ENCODE data around the gene ENTHD1.
A peak's percentile ranks its signal among the peaks of the same experiment; 100 is the strongest.

ENTHD1 gene

GRCh38 chr22:39932918-39933649 lies 39.5 kb upstream of the ENTHD1 start:
- Histone ChIP-seq H3K27me3 (ENCODE audit: low read length) (no peaks in the 10 kb centered on the region), H3K79me2 (ENCODE audit: insufficient read depth, low read length) (no peaks in the 10 kb centered on the region), H3K4me3 (ENCODE audit: insufficient read depth, low read length, poor library complexity, severe bottlenecking) (no peak overlapping the region), H4K20me1 (ENCODE audit: low read depth, low read length) (no peaks in the 10 kb centered on the region), H3K4me2 (ENCODE audit: low read depth, low read length, poor library complexity, severe bottlenecking) (no peak overlapping the region), H3K27ac (ENCODE audit: low read depth, low read length) (no peak overlapping the region), H2AFZ (ENCODE audit: low read depth, low read length, severe bottlenecking) (no peak overlapping the region), H3K9me2 (replicated peaks; ENCODE audit: insufficient read depth, low read length) (no peaks in the 10 kb centered on the region), H3K36me3 (ENCODE audit: low read length) (no peaks in the 10 kb centered on the region), H3F3A (ENCODE audit: insufficient read depth) (no peaks in the 10 kb centered on the region), H3K9me3 (ENCODE audit: insufficient read depth, low read length) (no peaks in the 10 kb centered on the region), H3K9ac (ENCODE audit: low read length) (no peak overlapping the region)
- TF ChIP-seq EZH2phosphoT487 (conservative IDR thresholded peaks at IDR 0.05; ENCODE audit: low read length) (no peak), CTCF (IDR thresholded peaks at IDR 0.05; ENCODE audit: insufficient read depth, low read length, poor library complexity, severe bottlenecking) (peak; percentile 38)

- Histone ChIP-seq H3K9ac (ENCODE audit: low read length) (no peak overlapping the region), H3K27ac (ENCODE audit: low read depth, low read length) (no peak overlapping the region), H3K4me2 (ENCODE audit: low read depth, low read length, poor library complexity, severe bottlenecking) (no peak overlapping the region), H3K36me3 (ENCODE audit: low read length) (no peaks in the 10 kb centered on the region), H3K9me2 (replicated peaks; ENCODE audit: insufficient read depth, low read length) (no peaks in the 10 kb centered on the region), H3K27me3 (ENCODE audit: low read length) (no peaks in the 10 kb centered on the region), H4K20me1 (ENCODE audit: low read depth, low read length) (no peaks in the 10 kb centered on the region), H3F3A (ENCODE audit: insufficient read depth) (no peaks in the 10 kb centered on the region), H3K79me2 (ENCODE audit: insufficient read depth, low read length) (no peaks in the 10 kb centered on the region), H3K4me3 (ENCODE audit: insufficient read depth, low read length, poor library complexity, severe bottlenecking) (no peak overlapping the region), H2AFZ (ENCODE audit: low read depth, low read length, severe bottlenecking) (no peak overlapping the region), H3K9me3 (ENCODE audit: insufficient read depth, low read length) (no peaks in the 10 kb centered on the region)
- TF ChIP-seq CTCF (IDR thresholded peaks at IDR 0.05; ENCODE audit: insufficient read depth, low read length, poor library complexity, severe bottlenecking), result no peak
- TF ChIP-seq EZH2phosphoT487 (conservative IDR thresholded peaks at IDR 0.05; ENCODE audit: low read length), result no peak
Observed at GRCh38 chr22:39932166-39932565, 38.6 kb upstream of the ENTHD1 start.

GRCh38 chr22:39931251-39931650 lies 37.7 kb upstream of the ENTHD1 start:
- Histone ChIP-seq H3K9me2 (replicated peaks; ENCODE audit: insufficient read depth, low read length) (no peaks in the 10 kb centered on the region), H3K9ac (ENCODE audit: low read length) (no peak overlapping the region), H2AFZ (ENCODE audit: low read depth, low read length, severe bottlenecking) (no peak overlapping the region), H3F3A (ENCODE audit: insufficient read depth) (no peaks in the 10 kb centered on the region), H3K4me3 (ENCODE audit: insufficient read depth, low read length, poor library complexity, severe bottlenecking) (no peak overlapping the region), H3K27me3 (ENCODE audit: low read length) (no peaks in the 10 kb centered on the region), H3K79me2 (ENCODE audit: insufficient read depth, low read length) (no peaks in the 10 kb centered on the region), H3K36me3 (ENCODE audit: low read length) (no peaks in the 10 kb centered on the region), H3K27ac (ENCODE audit: low read depth, low read length) (no peak overlapping the region), H4K20me1 (ENCODE audit: low read depth, low read length) (no peaks in the 10 kb centered on the region), H3K4me2 (ENCODE audit: low read depth, low read length, poor library complexity, severe bottlenecking) (no peak overlapping the region), H3K9me3 (ENCODE audit: insufficient read depth, low read length) (no peaks in the 10 kb centered on the region)
- no peak for TF ChIP-seq CTCF (IDR thresholded peaks at IDR 0.05; ENCODE audit: insufficient read depth, low read length, poor library complexity, severe bottlenecking)
- no peak for TF ChIP-seq EZH2phosphoT487 (conservative IDR thresholded peaks at IDR 0.05; ENCODE audit: low read length)

Data from SU-DHL-6 (cell line).